KMS-11 (cell line): ENCODE results near the gene HBA2.
"Not testable (repeated sequence)": the region's sequence is repeated elsewhere in the genome, so short reads cannot be mapped to it uniquely, and the experiment has no call there.

Source experiments
- H2AFZ ChIP-seq: fragments of 200-600 bp; sonication (generic); 2 replicates; pipeline ENCODE4 v1.6.1; 2016; ENCODE audit warnings: antibody characterized with exemption, mixed run types, low read depth
- H3K27ac ChIP-seq: fragments of 200-600 bp; sonication (generic); 2 replicates; pipeline ENCODE4 v1.6.1; 2016; ENCODE audit warnings: mild to moderate bottlenecking, mixed run types
- H3K27me3 ChIP-seq: fragments of 200-600 bp; sonication (generic); 2 replicates; pipeline ENCODE4 v1.6.1; 2017; ENCODE audit warnings: mild to moderate bottlenecking, low read depth, mixed run types, moderate library complexity; ENCODE audit not compliant: insufficient read depth
- H3K36me3 ChIP-seq: fragments of 200-600 bp; sonication (generic); 2 replicates; pipeline ENCODE4 v1.6.1; 2017; ENCODE audit warnings: mild to moderate bottlenecking, mixed run types; ENCODE audit not compliant: insufficient read depth
- H3K4me1 ChIP-seq: fragments of 200-600 bp; sonication (generic); 2 replicates; pipeline ENCODE4 v1.6.1; 2016; ENCODE audit warnings: mild to moderate bottlenecking, low read depth, mixed run types; ENCODE audit not compliant: poor library complexity, severe bottlenecking
- H3K4me2 ChIP-seq: fragments of 200-600 bp; sonication (generic); 2 replicates; pipeline ENCODE4 v1.7.0; 2016; ENCODE audit warnings: mild to moderate bottlenecking, mixed run types
- H3K4me3 ChIP-seq: fragments of 200-600 bp; sonication (generic); IDR thresholded peaks from 2 replicates; pipeline ENCODE4 v1.6.1; 2017; ENCODE audit warnings: low read depth, low read length, mixed read lengths; ENCODE audit not compliant: insufficient read depth
- H3K79me2 ChIP-seq: fragments of 200-600 bp; sonication (generic); 2 replicates; pipeline ENCODE4 v1.6.1; 2016; ENCODE audit warnings: low read depth, mixed run types; ENCODE audit not compliant: insufficient read depth
- H3K9ac ChIP-seq: fragments of 200-600 bp; sonication (generic); 2 replicates; pipeline ENCODE4 v1.6.1; 2016; ENCODE audit warnings: mild to moderate bottlenecking, mixed run types
- H4K20me1 ChIP-seq: fragments of 200-600 bp; sonication (generic); 2 replicates; pipeline ENCODE4 v1.6.1; 2016; ENCODE audit warnings: mild to moderate bottlenecking, mixed run types; ENCODE audit not compliant: insufficient read depth
- CTCF ChIP-seq: fragments of 200-600 bp; sonication (generic); conservative IDR thresholded peaks from 2 replicates; pipeline ENCODE4 v1.6.1; 2017; ENCODE audit warnings: low read depth, mild to moderate bottlenecking, antibody characterized with exemption, low read length, moderate library complexity, mixed read lengths

The HBA2 gene

GRCh38 chr16:175011-175949, 2.6 kb downstream of the HBA2 start:
- Histone ChIP-seq H2AFZ (no peak overlapping the region), H3K9ac (no peak overlapping the region), H3K4me3 (no peak overlapping the region), H3K4me2 (no peak overlapping the region), H3K36me3 (no peaks in the 10 kb centered on the region), H3K79me2 (no peaks in the 10 kb centered on the region), H4K20me1 (no peaks in the 10 kb centered on the region), H3K27ac (no peak overlapping the region), H3K4me1 (no peaks in the 10 kb centered on the region), H3K27me3 (peaks cover 64% of the 10 kb centered on the region)
- TF ChIP-seq CTCF = no peak

- not testable (repeated sequence) for H3K9ac ChIP-seq, H3K4me1 ChIP-seq, H3K79me2 ChIP-seq, H4K20me1 ChIP-seq, H3K27ac ChIP-seq, H3K4me3 ChIP-seq, H3K36me3 ChIP-seq, H2AFZ ChIP-seq, H3K4me2 ChIP-seq
- H3K27me3 ChIP-seq = peaks cover 57% of the 10 kb centered on the region
These were observed 3.3 kb downstream of the HBA2 start for GRCh38 chr16:176006-176405.

- H4K20me1 ChIP-seq, H3K9ac ChIP-seq, H3K36me3 ChIP-seq, H3K27ac ChIP-seq, H3K4me2 ChIP-seq, H2AFZ ChIP-seq, H3K79me2 ChIP-seq, H3K4me3 ChIP-seq: not testable (repeated sequence)
- Histone ChIP-seq H3K4me1 (peaks cover 10% of the 10 kb centered on the region), H3K27me3 (peaks cover 50% of the 10 kb centered on the region)
These were observed 4.1 kb downstream of the HBA2 start, which contains the start of gene HBA1 for GRCh38 chr16:176477-177382. HBA1 (plus strand) TSS chr16:176680; CDS start chr16:176717, 37 bp downstream.

GRCh38 chr16:177394-177822, 4.7 kb downstream of the HBA2 start:
- peaks cover 10% of the 10 kb centered on the region for H3K4me1 ChIP-seq
- H4K20me1 ChIP-seq = no peaks in the 10 kb centered on the region
- H3K4me2 ChIP-seq = no peak overlapping the region
- no peak overlapping the region for H3K4me3 ChIP-seq
- H3K79me2 ChIP-seq = no peaks in the 10 kb centered on the region
- no peak overlapping the region for H3K27ac ChIP-seq
- H3K9ac ChIP-seq = no peak overlapping the region
- no peaks in the 10 kb centered on the region for H3K36me3 ChIP-seq
- no peak for TF ChIP-seq CTCF
- H3K27me3 ChIP-seq = peaks cover 49% of the 10 kb centered on the region
- no peak overlapping the region for H2AFZ ChIP-seq

- Histone ChIP-seq H3K36me3 (no peaks in the 10 kb centered on the region), H3K27me3 (peaks cover 49% of the 10 kb centered on the region), H3K79me2 (no peaks in the 10 kb centered on the region), H4K20me1 (no peaks in the 10 kb centered on the region), H3K27ac (no peak overlapping the region), H3K4me3 (no peak overlapping the region), H2AFZ (no peak overlapping the region), H3K9ac (no peak overlapping the region), H3K4me2 (no peak overlapping the region), H3K4me1 (peaks cover 10% of the 10 kb centered on the region)
- no peak for TF ChIP-seq CTCF
These were observed 5.4 kb downstream of the HBA2 start for GRCh38 chr16:177981-178667.
